T-helper 9 cell (primary cell): Measurements from ENCODE around the gene TBCEL.
"Not testable (repeated sequence)": the region's sequence is repeated elsewhere in the genome, so short reads cannot be mapped to it uniquely, and the experiment has no call there.

ENCODE experiments used
- DNase-seq: peaks from one replicate; pipeline ENCODE4 v3.0.0-alpha.2; 2020

TBCEL gene

DNA sequence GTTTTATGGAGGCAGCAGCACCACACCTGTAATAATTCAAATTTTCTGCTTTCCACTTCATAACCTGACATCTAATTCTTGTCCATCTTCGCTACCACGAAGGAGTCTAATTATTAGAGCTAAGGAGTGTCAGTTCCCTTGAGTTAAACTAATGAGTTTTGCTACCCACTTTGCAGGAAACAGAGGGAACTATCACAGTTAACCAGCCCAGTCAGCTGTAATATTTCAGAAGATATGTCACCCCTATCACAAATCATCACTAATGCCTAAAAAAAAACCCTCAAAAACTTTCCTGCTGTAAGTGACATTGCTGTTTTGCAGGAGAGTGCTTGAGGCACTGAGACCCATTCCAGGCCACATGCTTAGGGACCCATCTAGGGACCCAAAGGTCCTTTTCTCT, 85.6 kb downstream of the TBCEL start:
- no peak for DNase-seq

DNA sequence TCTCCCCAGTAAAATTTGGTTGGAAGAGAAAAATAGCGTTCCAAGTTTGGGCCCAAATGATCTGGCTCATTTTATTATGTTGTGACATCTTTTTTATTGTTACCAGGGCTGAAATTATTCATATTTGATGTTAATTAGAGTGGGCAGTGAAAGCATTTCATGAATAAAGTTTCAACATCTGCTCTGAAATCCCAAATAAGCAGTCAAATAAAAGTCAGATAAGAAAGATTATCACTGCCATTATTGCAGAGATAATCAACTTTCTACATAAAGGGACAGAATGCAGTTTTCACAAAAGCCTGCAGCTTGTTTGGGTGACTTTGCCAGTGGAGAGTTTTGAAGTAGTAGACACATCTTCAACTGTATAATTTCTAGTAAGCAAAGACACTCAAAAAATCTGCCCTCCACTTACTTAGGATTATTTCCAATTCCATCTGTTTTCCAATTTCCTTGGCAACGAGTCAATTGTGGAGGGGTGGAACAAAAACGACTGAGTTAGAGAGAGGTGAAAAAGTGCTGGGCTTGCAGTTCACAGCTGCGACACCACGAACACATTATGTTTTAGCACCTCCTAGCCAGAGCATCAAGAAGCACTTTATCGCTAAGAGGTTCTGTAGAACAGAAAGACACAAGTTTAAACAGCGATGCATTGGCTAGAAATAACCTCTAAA, 86.1 kb downstream of the TBCEL start:
- DNase-seq: no peak

DNA sequence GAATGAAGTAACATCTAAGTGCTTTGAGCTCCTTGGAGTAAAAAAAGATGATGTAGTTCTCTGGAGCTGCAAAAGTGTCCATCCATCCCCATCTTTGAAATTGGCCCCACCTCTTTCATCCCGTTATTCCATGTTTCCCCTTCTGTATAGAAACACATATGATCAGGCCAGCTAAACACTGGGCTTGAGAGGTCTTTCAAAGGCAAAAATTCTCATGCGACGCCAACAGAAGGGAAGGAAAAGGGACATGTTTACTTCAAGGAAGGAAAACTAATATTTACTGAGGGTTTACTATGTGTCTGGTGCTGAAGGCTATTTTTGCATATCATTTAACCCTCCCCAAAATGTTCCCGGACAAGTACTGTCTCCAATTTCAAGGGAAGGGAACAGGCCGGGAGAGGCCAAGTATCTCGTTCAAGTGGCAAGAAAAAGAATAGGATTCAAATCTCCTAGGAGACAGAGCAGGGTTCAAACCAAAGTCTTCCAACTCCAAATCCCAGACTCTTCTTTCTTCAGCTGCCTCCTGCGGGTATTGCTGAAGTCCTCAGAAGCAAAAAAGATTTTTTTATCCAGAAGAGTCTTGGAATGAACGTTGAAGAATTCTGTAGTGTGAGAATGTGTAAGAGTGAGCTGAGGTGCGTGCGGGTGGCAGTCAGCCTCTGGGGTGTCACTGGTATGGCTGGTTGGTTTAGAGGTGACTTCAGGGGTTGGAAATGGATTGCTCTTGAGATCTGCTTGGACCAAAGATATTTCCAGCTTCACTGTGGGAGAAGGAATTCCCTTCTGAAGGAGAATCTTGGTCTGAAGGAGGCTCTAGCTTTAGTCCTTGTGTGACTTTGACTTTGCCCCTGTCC, 87.2 kb downstream of the TBCEL start:
- DNase-seq: no peak

DNA sequence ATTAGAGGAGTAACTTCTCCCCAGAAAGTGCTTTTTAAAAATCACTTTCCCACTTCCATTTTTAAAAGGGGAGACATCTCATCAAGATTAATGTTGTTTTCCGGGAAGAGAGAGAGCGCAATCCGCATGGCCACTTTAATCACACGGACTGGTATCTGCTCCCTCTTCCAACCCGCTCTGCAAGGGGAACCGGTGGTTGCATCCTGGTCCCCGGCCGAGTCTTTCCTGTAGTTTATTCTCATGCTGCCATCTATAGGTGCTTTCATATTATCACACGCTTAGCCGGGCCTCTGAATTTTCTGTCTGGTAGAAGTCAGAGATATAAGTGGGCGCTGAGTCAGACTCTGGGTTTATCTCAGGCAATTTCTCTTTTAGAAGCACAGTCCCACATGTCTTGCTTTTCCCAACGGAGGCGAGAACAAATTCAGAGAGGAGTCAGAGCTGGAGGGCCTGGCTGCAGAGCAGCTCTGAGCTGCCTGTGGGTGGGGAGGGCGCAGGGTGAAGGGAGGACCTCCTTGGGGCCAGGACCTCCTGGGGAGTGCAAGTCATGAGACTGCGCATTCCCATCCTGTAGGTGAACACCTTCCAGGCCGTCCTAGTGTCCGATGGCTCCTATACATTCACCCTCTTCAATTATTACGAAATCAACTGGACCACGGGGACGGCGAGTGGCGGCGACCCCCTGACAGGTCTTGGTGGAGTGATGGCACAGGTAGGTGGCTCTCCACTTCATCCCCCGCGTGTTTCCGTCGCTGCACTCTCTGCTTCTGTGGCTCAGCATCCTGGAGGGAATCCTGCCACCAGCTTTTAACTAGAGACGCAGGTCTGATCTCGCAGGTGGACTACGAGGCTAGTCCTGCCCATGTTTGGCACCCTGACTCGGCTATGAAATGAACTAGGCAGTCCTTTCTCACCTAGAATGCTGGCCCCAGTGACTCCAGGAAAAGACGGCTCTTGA, 88.9 kb downstream of the TBCEL start:
- no peak for DNase-seq

DNA sequence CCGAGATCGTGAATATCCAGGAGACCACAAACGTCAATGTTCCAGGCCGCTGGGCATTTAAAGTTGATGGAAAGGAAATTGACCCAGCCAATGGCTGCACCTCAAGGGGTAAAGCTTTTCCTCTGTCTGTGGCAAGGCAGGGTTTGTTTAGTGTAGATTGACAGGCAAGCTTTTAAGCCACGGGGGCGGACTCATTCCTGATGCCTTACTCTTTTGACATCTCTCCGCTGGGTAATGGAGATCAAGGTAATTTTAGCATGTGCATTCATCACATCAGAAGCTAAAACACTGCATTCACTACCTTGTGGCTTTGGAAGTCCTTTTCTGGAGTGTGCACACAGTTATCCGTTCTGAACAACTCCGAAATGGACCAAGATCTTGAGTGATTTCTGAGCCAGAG, 89.7 kb downstream of the TBCEL start:
- DNase-seq: no peak

DNA sequence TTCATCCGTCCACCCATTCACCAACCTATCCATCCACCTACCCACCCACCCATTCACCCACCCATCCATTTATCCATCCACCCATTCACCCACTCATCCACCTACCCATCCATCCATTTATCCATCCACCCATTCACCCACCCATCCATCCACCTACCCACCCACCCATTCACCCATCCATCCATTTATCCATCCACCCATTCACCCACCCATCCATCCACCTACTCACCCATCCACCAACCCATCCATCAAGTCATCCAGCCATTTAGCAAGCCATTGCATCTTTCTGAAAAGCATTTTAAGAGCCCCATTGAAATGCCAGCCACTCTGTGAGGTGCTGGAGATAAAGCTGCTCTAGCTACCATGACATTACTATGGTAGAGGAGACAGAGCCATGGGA, 91.1 kb downstream of the TBCEL start:
- DNase-seq: not testable (repeated sequence)

DNA sequence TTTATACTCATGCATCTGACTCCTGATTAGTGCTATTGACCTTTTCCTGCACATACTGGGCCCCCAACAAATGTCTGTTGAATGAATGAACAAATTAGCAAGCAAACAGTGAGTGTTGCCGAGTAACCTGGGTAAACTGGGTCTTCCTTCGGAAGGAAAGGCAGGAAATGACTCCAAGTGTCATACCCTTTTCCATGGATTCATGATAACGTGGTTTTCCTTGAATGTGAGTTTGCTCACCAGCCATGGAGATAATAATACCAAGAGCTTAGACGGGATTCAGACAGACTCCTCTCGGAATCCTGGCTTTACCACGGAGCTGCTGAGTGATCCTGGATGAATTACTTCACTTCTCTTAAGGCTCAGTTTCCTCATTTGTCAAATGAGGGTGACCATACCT, 93.9 kb downstream of the TBCEL start:
- no peak for DNase-seq

DNA sequence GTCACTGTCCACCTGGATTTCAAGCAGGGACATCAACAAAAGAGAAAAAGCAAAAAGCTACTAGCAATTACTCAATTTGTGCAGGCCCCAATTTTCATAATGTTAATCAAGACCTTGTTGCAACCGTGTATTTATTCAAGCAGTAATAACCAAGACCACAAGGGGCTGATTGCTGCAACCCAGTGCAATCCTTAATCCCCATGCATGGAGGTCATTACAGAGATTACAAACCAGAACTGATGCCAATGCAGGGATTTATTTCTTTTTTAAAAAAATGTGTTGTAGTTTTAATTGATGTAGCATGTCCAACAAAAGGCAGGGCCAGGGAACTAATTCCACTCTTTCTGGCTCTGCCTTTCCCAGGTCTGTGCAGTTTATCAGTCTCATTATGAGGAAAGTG, 95.5 kb downstream of the TBCEL start:
- no peak for DNase-seq

DNA sequence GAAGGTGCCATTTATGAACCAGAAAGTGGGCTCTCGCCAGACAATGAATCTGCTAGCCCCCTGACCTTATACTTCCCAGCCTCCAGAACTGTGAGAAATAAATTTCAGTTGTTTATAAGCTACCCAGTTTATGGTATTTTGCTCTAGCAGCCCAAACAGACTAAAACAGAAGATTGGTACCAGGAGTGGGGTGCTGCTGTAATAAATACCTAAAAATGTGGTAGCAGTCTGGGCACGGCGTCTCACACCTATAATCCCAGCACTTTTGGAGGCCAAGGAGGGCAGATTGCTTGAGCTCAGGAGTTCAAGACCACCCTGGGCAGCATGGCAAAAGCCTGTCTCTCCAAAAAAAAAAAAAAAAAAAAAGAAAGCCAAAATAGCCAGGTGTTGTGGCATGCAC, 98.4 kb downstream of the TBCEL start:
- DNase-seq: no peak

DNA sequence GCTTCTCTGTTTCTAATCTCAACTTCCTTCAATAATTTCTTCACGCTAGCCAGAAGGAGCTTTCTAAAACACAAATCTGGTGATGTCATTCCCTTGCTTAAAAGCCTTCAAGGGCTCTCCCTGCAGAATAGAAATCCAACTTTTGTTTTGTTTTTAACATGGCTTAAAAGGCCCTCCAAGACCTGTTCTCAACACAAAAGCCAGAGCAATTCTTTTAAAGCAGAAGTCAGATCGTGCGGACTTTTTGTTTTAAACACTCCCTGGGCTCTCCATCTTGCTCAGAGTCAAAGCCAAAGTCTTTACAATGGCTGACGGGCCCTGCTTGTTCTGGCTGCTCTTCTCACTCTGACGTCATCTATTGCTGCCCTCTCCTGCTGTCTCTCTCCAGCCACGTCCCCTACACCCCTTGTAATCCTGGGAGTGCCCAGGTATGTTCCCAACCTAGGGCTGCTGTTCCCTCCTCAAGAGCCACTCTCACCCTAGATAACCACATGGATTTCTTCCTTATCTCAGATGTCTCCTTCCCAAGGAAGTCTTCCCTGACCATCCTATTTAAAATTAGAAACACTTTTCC, 99.7 kb downstream of the TBCEL start:
- no peak for DNase-seq

DNA sequence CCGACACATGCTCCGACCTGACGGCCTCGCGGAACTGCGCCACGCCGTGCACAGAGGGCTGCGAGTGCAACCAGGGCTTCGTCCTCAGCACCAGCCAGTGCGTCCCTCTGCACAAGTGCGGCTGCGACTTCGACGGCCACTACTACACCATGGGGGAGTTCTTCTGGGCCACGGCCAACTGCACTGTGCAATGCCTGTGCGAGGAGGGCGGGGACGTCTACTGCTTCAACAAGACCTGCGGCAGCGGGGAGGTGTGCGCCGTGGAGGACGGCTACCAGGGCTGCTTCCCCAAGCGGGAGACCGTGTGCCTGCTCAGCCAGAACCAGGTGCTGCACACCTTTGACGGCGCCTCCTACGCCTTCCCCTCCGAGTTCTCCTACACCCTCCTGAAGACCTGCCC, 103.9 kb downstream of the TBCEL start:
- DNase-seq: no peak

DNA sequence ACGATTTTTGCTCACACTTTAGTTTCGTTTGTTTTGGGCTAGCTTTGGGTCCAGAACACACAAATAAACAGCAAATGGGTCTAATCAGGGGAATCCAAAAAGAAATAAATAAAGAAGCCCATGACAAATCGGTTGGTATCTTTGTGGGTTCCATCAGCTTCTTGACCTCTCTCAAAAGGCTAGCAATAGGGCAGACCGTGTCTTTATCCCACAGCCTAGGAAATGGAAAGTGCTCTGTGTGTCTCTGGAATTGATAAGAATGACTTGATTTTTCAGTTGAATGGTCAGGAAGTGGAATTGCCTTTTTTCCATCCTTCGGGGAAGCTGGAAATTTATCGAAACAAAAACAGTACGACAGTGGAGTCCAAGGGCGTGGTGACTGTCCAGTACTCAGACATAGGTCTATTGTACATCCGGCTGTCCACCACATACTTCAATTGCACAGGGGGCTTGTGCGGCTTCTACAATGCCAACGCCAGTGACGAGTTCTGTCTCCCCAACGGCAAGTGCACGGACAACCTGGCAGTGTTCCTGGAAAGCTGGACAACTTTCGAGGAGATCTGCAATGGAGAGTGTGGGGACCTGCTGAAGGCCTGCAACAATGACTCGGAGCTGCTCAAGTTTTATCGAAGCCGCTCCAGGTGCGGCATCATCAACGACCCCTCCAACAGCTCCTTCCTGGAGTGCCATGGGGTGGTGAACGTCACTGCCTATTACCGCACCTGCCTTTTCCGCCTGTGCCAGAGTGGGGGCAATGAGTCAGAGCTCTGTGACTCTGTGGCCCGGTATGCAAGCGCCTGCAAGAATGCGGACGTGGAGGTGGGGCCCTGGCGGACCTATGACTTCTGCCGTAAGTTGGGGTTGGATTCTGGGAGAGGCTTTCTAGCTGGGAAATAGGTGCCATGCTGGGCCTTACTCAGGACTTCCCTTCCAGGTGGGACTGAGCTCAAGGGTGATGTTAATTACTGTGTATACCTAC, 105.7 kb downstream of the TBCEL start:
- DNase-seq: no peak

DNA sequence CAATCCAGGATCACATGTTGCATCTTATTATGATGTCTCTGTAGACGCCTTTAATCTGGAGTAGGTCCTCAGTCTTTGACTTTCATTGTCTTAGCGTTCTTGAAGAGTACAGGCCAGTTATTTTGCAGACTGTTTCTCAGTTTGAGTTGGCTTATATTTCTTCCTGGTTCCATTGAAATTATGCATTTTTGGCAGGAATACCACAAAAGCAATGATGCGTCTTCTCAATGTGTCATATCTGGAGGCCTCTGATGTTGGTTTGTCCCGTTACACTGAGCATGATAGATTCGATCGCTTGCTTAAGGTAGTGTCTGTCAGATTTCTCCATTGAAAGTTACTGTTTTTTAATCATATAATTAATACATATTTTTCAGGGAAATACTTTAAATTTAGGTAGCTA, 107.8 kb downstream of the TBCEL start:
- DNase-seq: no peak

DNA sequence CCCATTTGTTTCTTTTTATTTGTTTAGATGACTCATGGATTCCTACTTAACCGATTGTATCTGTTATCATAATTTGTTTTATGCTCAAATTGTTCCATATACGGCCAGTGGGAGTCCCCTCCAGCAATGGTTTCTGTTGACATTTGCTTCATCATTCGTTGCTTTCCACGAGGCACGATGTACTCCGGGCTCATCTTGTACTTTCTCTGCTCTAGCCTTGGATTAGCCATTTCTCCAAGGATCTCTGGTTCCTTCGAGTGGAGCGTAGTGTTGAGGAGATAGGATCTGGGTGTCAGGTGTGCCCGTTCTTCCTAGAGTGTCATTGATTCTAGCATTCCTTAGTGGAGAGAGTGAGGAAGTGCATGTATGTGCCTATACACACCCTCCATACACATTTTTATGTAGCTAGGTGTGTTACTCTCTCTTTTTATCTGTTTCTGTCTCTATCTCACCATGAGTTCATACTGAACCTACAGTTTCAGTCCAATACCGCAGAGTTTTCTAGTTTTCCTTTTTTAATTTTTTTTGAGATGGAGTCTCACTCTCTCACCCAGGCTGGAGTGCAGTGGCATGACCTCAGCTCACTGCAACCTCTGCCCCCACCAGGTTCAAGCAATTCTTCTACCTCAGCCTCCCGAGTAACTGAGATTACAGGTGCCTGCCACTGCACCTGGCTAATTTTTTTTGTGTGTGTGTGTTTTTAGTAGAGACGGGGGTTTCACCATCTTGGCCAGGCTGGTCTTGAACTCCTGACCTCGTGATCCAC, 108.5 kb downstream of the TBCEL start:
- DNase-seq: no peak

DNA sequence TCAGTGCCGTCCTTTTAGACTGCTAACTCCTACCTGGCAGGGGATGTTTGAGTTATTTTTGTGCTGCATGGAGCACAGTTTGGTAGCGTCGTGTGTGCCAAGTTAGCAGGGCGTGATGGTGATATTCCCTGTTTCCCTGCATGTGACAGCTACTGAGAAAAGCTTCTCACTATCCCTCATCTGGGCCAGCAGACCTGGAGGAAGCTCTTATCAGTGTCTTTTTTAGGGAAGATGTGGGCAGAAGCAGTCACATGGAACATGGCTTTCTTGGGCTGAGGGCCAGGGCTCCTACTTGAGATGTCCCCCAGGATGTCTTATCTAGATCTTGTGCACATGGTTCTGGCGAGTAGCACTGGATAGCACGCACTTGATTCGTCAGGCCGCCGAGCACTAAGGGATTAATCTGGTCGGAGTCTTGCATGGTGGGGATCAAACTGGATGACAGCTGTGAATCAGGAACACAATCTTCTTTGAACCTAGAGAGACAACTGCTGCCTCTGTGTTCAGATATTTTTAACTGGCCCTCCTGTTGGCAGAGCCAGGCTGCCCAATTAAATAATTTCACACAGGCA, 110.9 kb downstream of the TBCEL start:
- no peak for DNase-seq

DNA sequence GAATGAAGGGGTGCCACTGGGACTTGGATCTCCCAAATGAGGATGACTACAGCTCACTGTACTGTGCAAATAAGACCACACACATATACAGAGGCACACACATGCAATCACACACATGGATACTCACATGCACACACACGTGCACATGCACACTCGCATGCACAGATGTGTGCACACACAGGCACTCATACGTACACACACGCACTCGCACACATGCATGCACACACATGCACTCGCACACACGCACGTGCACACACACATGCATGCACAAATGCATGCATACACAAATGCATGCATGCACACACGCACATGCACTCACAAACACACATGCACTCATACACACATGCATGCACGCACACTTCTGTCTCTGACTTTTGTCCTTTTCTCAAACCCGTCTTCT, 113.1 kb downstream of the TBCEL start:
- DNase-seq: no peak

DNA sequence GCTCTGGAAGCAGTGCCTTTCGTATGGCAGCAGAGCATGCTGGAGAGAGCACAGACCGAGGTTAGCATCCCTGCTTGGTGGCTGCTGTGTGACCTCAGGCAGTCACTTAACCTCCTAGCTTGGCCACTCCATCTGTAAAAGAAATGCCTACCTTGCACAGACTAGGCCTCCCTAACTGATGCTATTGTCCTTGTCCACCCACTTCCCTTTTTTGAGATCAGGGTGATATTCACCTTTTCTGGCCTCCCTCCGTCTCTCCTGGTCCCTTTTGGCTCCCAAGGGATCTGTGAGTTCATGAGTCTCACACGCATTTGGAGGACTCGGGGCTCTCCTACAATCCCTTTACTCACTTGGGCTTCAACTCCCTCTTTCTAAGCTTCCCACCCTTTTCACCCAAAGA, 114.4 kb downstream of the TBCEL start:
- DNase-seq: no peak

DNA sequence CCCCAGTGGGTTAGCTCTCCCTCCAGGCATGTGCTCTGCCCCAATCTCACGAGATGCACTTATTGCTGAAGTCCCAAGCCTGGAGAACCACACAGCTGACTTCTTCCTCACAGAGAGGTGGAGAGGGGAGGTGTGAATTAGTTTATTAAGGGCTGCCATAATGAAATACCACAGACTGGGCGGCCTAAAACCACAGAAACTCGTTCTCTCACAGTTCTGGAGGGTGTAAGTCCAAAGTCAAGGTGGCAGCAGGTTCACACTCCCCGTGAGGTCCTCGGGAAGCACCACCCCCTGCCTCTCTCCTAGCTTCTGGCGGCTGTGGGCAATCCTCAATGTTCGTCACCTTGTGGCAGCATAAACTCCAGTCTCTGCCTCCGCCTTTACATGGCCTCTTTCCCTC, 116.5 kb downstream of the TBCEL start:
- DNase-seq: no peak
